ENCODE measurements around the gene TAS2R42. TPM values are rescaled to one million over a fixed set of nuclear protein-coding genes. Genes with fewer than 3 reads are reported as not detected.

TAS2R42 gene
- total RNA-seq, 1 donor from 2014 or later = not detected

DNA sequence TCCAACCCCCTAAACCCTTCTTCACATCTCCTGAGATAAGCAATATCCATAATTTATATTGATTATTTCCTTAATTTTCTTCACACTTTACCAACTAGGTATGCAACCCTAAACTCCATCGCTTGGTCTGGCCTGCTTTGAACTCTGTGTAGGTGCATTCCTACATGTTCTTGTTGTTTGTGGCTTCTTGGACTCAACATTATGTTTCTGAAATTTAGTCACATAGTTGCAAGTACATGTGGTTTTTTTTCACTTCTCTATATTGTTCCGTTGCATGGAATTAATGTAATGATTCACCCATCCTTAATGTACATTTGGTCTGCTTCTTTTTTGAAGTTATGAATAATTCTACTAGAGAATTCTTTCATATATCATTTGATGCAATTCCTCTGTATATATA lies 50.7 kb downstream of the TAS2R42 start:
- Mint-ChIP-seq H3K27ac (ENCODE audit: unreplicated experiment) (no peak overlapping the region), H3K4me1 (ENCODE audit: unreplicated experiment) (no peaks in the 10 kb centered on the region), H3K4me3 (ENCODE audit: unreplicated experiment) (no peak overlapping the region), H3K9me3 (ENCODE audit: unreplicated experiment) (no peaks in the 10 kb centered on the region), H3K27me3 (ENCODE audit: unreplicated experiment) (no peaks in the 10 kb centered on the region), H3K36me3 (ENCODE audit: unreplicated experiment) (peaks cover 1% of the 10 kb centered on the region)
- no peak for DNase-seq (ENCODE audit: extremely low spot score, unreplicated experiment)
- no peak for TF ChIP-seq CTCF (IDR thresholded peaks at IDR 0.05)

Other genes with a start within 250 kb of the TAS2R42 start
- gene TAS2R14, start 247.7 kb downstream of the TAS2R42 start, total RNA-seq = 2.7 and 3.8 TPM in 2 replicates
- 1.6 and 3.1 TPM in 2 replicates for gene TAS2R50, start 200.0 kb downstream of the TAS2R42 start, total RNA-seq
- gene TAS2R20, start 188.6 kb downstream of the TAS2R42 start, total RNA-seq = 2.3 and 2.8 TPM in 2 replicates
- gene TAS2R19, start 164.3 kb downstream of the TAS2R42 start, total RNA-seq = 3.7 and 5.2 TPM in 2 replicates
- gene TAS2R31, start 155.5 kb downstream of the TAS2R42 start, total RNA-seq = 2.3 and 4.9 TPM in 2 replicates
- gene TAS2R46, start 124.6 kb downstream of the TAS2R42 start, total RNA-seq = 1.3 and 1.5 TPM in 2 replicates
- gene TAS2R43, start 94.6 kb downstream of the TAS2R42 start, total RNA-seq = 0.86 and 1.0 TPM in 2 replicates
- gene TAS2R30, start 52.3 kb downstream of the TAS2R42 start, total RNA-seq = 2.6 and 3.4 TPM in 2 replicates
- 9.7 TPM in 2 replicates for gene SMIM10L1, start 15.7 kb downstream of the TAS2R42 start, total RNA-seq
- gene PRB3, start 82.8 kb upstream of the TAS2R42 start, total RNA-seq = not detected in 2 replicates
- not detected in 2 replicates for gene PRB4, start 123.5 kb upstream of the TAS2R42 start, total RNA-seq
- not detected in 2 replicates for gene PRB2, start 208.6 kb upstream of the TAS2R42 start, total RNA-seq